NT2/D1 (cell line): ENCODE measurements around the gene ACTMAP.

ENCODE experiments used
- SUZ12 ChIP-seq: IDR thresholded peaks from 2 replicates; pipeline ENCODE4 v1.6.1; 2011; ENCODE audit not compliant: insufficient read length, insufficient read depth; ENCODE audit errors: extremely low read depth
- YY1 ChIP-seq: IDR thresholded peaks from 2 replicates; pipeline ENCODE4 v1.6.1; 2011; ENCODE audit not compliant: insufficient read length, insufficient read depth
- ZNF274 ChIP-seq: IDR thresholded peaks from 2 replicates; pipeline ENCODE4 v1.6.1; 2011; ENCODE audit warnings: mild to moderate bottlenecking, low read depth, low read length

DNA sequence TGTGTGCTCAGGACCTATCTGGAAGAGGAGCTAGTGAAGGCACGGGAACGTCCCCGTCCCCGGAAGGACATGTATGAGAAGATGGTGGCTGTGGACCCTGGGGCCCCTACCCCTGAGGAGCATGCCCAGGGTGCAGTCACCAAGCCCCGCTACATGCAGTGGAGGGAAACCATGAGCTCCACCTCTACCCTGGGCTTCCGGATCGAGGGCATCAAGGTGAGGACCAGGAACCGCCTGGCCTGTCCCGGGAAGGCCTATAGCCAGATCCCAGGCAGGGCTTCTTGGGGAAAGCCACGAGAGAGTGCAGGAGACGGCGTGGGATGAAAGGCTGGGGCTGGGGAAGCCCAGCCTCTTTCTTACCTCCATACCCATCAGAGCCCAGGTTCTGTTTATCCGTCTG, 17.1 kb downstream of the ACTMAP start:
- TF ChIP-seq YY1 (no peak), ZNF274 (no peak), SUZ12 (no peak)
